HG03139 (cell line): Measurements from ENCODE around the gene CARD18.

ENCODE experiments used
- ATAC-seq: cut with Tn5 transposase; IDR thresholded peaks from one replicate; pipeline ENCODE4 v1.9.1; 2021; ENCODE audit not compliant: unreplicated experiment

CARD18 gene

GRCh38 chr11:105139669-105140068, at the start of gene CARD18:
TSS of gene CARD18 (minus strand) at chr11:105139769. CDS start at chr11:105139726, 43 bp downstream.
- ATAC-seq = no peak

GRCh38 chr11:105183987-105184386, 44.4 kb upstream of the CARD18 start:
- ATAC-seq = no peak

- ATAC-seq = no peak
These were observed 43.9 kb upstream of the CARD18 start for GRCh38 chr11:105183426-105183825.

- ATAC-seq = no peak
These were observed 42.0 kb upstream of the CARD18 start for GRCh38 chr11:105181521-105181920.

GRCh38 chr11:105181100-105181499, 41.5 kb upstream of the CARD18 start:
- no peak for ATAC-seq

- no peak for ATAC-seq
These were observed 40.1 kb upstream of the CARD18 start for GRCh38 chr11:105179542-105180278.

GRCh38 chr11:105177658-105178057, 38.1 kb upstream of the CARD18 start:
- no peak for ATAC-seq

- ATAC-seq = no peak
These were observed 28.9 kb upstream of the CARD18 start for GRCh38 chr11:105168457-105168856.

- ATAC-seq = no peak
These were observed 27.7 kb upstream of the CARD18 start for GRCh38 chr11:105167244-105167643.

DNA sequence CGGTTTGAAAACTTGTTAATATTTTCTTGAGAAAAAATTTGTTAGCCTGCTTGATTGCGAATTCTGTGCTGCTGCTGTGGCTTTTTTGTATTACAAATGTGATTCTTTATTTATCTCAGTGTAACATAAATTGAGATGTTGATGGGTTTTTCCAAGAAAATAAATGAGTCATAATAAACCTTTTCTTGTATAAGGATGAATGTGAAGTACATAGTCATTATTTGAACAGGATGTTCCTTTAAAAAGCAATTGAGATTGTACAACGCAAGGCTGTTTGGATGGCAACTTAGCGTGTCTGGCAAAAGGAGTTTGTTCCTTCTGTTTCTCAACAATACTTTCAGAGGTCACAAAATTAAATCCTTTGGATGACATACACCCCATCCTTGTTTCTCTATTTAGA, 24.6 kb upstream of the CARD18 start:
- no peak for ATAC-seq

DNA sequence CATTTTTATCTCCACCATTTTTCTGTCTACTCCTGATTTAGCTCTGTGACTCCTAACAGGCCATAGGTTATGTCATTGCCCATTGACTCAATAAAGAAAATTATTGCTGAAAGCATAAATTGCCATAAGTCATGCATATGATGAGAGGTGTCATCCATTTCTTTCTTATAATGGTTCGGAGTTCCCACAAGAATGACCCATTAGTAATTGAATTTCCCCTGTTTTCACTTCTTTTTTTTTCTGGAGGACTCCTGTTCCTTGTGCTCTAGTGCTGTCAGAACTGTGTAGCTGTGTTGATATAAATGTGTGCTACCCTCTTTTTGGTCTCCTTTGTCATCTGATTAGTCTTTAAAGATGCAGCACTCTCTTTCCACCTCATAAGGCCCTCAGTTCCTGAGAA, 22.9 kb upstream of the CARD18 start:
- ATAC-seq = no peak

GRCh38 chr11:105158436-105158835, 18.9 kb upstream of the CARD18 start:
- no peak for ATAC-seq

DNA sequence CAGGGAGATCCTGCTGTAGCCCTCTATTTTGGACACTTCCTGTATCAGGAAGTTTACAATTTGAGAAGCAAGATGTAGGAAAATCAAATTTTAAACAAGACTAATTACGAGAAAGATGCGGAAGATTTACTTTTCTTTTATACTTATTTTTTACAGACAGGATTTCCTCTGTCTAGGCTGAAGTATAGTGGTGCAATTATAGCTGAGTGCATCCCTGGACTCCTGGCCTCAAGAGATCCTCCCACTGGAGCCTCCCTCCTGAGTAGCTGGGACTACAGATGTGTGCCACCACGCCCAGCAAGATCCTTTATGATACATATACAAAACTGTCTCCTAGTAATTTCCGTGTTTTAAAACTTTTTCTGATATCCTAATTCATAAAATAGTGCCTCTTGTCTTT, 17.2 kb upstream of the CARD18 start:
- no peak for ATAC-seq

DNA sequence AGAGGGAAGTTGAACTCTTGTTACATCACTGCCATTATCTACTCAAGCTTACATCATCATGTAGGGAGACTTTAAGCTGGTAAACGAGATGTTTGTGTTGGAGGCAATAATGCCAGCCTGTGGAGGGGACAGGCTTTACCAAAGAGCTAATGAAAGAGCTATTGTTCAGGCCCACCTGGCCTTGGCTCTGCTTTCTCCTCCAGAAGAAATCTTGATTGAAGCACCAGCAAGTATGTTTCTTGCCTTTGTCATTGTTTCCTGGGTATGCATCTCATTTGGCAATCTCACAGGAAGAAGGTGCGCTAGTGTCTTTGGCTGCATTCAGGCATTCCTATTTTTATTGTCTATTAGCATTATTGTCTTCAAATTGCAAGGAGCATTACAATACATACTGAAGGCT, 16.7 kb upstream of the CARD18 start:
- ATAC-seq = no peak

DNA sequence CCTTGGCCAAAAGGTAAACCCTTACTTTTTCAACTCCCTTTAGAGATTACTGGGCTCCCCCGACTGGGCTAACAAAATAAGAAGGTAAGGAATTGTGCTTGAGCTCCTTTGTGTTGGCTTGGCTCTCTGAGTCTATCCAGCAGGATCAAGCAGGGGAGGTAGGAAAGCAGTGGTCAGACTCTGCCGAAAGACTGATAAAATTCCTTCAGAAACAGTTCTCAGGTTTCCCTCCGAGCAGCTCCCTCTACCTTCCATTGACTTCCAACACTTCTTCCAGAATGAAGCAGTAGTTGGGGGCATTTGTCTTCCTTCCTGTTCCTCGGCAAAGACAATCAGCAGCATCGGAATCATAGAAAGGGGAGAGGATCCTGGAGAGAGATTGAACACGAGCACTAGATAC, 16.1 kb upstream of the CARD18 start:
- no peak for ATAC-seq

GRCh38 chr11:105153392-105153791, 13.8 kb upstream of the CARD18 start:
- no peak for ATAC-seq

DNA sequence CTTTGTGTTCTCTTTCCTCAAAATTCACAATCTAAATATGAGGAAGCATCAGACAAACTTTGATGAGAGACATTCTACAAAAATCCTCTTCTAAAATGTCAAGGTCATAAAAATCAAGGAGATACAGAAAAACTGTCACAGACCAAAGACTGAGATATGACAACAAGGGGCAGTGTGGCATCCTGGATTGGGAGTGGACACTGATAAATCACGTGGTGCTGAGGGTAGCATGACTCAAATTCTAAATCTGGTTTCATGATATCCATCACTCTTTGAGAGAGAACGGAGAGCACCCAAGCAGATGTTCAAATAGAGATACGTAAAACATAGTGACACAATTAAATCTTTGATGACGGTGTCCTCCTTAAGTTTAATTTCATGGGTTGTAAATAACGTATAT, 13.0 kb upstream of the CARD18 start:
- no peak for ATAC-seq

- ATAC-seq = no peak
These were observed 12.5 kb upstream of the CARD18 start for GRCh38 chr11:105152021-105152512.

DNA sequence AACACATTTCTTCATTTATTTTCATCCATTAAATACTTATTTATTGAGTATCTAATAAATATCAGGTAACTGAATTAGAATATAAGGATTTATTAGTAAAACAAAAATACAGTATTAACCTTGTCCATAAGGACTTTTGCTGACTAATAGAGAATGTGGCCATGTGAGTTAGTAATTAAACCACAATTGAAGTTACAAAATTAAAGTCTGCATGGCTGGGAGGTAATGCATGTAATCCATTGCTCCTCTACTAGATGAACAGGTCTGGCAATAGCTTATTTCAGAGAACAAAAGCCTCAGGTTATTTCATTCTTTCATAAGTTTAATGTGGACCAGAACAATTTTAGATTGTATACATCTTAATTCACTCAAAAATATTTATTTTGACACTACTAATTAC, 9.9 kb upstream of the CARD18 start:
- no peak for ATAC-seq

GRCh38 chr11:105148241-105148640, 8.7 kb upstream of the CARD18 start:
- ATAC-seq = no peak

- no peak for ATAC-seq
These were observed 5.3 kb upstream of the CARD18 start for GRCh38 chr11:105144887-105145286.

DNA sequence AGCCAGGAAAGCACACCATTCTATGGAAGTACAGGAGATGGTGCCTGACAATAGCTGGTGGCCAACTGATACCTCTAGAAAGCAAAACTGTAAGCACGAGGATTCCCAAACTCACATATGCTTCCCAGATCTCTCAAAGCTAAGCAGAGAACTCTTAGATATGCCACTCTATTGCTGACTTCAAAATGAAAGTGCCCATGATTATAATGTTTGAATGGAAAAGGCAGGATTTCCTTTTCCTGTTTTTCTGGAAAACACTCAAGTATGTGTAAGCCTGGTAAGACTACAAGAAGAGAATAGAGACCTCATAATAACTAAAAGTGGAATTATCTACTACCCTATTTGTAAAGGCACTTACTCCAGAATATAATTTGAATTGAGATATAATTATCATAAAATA, 2.6 kb upstream of the CARD18 start:
- no peak for ATAC-seq

DNA sequence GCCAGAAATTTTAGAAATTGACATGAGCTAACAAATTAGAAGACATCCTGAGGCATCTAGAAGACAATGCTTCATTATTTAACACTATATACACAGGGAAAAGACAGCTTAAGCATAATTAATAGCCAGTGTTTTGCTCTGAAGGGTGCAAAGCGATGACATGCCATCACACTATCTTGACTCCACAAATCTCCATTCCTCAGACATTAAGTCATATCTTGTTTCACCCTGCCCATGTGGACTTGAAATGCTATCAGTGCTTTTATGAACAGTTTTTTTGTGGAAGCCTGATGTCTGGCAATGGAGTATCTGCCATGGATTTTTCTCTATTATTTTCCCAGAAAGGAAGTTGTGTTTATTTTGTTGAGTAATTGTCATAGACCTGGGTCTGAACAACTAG, 2.3 kb downstream of the CARD18 start:
- no peak for ATAC-seq
